Psoas muscle (tissue), 8 donors: ENCODE results near the gene ASAP2. TPM values are rescaled to one million over a fixed set of nuclear protein-coding genes. Genes with fewer than 3 reads are reported as not detected.

Experiments used
- ATAC-seq, 4 donors: fragments of 200-7000 bp; cut with Tn5 transposase; one replicate each; pipeline ENCODE4 v1.9.1; 2020; ENCODE audit warnings: moderate library complexity in 3 of 4, mild to moderate bottlenecking in 2 of 4
- DNase-seq, 2 donors: peaks; one replicate each; pipeline ENCODE4 v3.0.0-alpha.2; 2020
- H3K27ac ChIP-seq: fragments of 200-600 bp; one replicate; pipeline ENCODE4 v1.8.0; 2022
- H3K27me3 ChIP-seq, 3 donors: fragments of 200-600 bp in 1 of 3; one replicate each; pipeline versions ENCODE4 v1.6.1 to v1.8.0; 2013 to 2022; ENCODE audit warnings: low read length in 2 of 3, mild to moderate bottlenecking in 2 of 3, moderate library complexity in 1 of 3; ENCODE audit not compliant: insufficient read depth in 3 of 3
- H3K36me3 ChIP-seq, 2 donors: fragments of 200-600 bp in 1 of 2; one replicate each; pipeline versions ENCODE4 v1.6.1 to v1.8.0; 2013 to 2022; ENCODE audit warnings: low read depth in 1 of 2, mild to moderate bottlenecking in 1 of 2, moderate library complexity in 1 of 2; ENCODE audit not compliant: insufficient read depth in 1 of 2
- H3K4me1 ChIP-seq: fragments of 200-600 bp; one replicate; pipeline ENCODE4 v1.8.0; 2022
- H3K4me3 ChIP-seq: fragments of 200-600 bp; one replicate; pipeline ENCODE4 v1.8.0; 2022; ENCODE audit warnings: mild to moderate bottlenecking
- H3K9me3 ChIP-seq: fragments of 200-600 bp; one replicate; pipeline ENCODE4 v1.8.0; 2022
- WGBS, 3 donors: extraction: QIAGEN DNeasy Blood & Tissue Kit; methylation state at CpG; one replicate each; pipeline versions ENCODE4 v1.1.6 to v1.1.7; 2013; 5-methylcytosine and 5-hydroxymethylcytosine counted together
- intact Hi-C, 2 donors: fragments of 100-400 bp; cut with DNase I; formaldehyde crosslinking; loops; one replicate each; pipeline versions ENCODE4 v1.11.0 to v1.14.2; 2022
- polyA plus RNA-seq, 3 donors: library from polyadenylated mRNA; stranded (reverse); fragments of 200-250 nt; gene quantifications; one replicate each; pipeline ENCODE4 v1.2.3, GENCODE V29; 2013
- total RNA-seq, 4 donors: library from RNA; stranded (reverse); fragmentation: NEBNext Ultra II Directional in 2 of 4; extraction: Animal tissue kit (Norgen Biotek cat#: 25700) in 2 of 4; gene quantifications; one replicate each; pipeline versions ENCODE4 v1.2.1 to v1.2.4, GENCODE V29; 2021 to 2023
- TF ChIP-seq, protein P1 (sequence below): fragments of 200-600 bp; IDR thresholded peaks from one replicate; pipeline ENCODE4 v1.8.0; 2022; ENCODE audit warnings: antibody characterized with exemption
- donor health status: healthy with polysubstance abuse.
- donor health status: DM: no; HTN: no; CAD: no; lungs with moderate emphysema.
- donor health status: Bipolar disorder and iron deficiency.
- donor health status: healthy.
- donor health status: DM: yes; HTN: yes; CAD: no.
- donor health status: DM: no; HTN: no; CAD: no.
- donor health status: DM: no; HTN: no; CAD: no.
- donor health status: DM: yes; HTN: yes; CAD: no.

ASAP2 gene
- total and polyA plus RNA-seq, 7 donors, result 1.6 to 9.0 (median 3.3) TPM

DNA sequence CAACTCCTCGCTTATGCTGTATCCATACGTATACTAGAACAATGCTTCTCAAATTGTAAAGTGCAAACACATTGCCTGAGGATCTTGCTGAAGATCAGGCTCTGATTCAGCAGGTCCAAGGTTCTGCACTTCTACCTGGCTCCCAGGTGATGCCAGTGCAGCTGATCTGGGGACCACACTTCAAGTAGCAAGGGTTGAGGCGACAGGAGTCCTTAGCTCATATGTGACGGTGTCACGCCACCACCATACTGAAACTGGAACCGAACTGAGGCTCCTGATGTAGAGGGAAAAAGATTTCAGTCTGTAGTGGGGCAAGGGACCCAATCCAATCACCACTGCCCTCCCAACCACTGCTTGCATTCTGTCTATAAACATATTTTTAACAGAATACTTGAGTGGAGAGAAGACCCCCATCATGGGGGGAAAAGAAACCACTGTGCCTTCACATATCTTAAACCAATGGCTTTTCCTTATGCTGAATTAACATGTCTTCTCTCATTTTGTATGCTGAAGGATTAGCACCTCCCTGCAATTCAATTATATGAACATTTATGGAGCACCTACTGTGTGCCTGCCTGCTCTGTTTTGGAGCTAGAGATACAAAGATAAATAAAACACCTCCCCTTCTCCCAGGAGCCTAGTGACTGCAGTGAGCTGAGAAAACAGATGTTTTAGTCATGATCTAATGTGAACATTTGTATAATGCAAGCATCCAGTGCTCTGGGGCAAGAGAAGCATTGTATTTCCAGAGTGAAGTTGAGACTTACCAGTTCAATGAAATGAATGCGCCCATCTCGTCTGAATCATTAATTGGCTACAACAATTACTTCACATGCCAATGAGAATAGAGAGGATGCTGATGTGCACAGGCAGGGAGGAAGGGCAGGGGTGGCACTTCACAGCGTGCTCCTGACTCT lies 6.6 kb upstream of the ASAP2 start:
- no peaks in the 10 kb centered on the region for H3K9me3 ChIP-seq
- H3K36me3 ChIP-seq, result no peaks in the 10 kb centered on the region
- no peak overlapping the region for H3K27ac ChIP-seq
- DNase-seq, result no peak
- H3K27me3 ChIP-seq, result no peaks in the 10 kb centered on the region
- TF ChIP-seq, protein P1, sequence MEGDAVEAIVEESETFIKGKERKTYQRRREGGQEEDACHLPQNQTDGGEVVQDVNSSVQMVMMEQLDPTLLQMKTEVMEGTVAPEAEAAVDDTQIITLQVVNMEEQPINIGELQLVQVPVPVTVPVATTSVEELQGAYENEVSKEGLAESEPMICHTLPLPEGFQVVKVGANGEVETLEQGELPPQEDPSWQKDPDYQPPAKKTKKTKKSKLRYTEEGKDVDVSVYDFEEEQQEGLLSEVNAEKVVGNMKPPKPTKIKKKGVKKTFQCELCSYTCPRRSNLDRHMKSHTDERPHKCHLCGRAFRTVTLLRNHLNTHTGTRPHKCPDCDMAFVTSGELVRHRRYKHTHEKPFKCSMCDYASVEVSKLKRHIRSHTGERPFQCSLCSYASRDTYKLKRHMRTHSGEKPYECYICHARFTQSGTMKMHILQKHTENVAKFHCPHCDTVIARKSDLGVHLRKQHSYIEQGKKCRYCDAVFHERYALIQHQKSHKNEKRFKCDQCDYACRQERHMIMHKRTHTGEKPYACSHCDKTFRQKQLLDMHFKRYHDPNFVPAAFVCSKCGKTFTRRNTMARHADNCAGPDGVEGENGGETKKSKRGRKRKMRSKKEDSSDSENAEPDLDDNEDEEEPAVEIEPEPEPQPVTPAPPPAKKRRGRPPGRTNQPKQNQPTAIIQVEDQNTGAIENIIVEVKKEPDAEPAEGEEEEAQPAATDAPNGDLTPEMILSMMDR, result no peak
- no peaks in the 10 kb centered on the region for H3K4me1 ChIP-seq
- no peak overlapping the region for H3K4me3 ChIP-seq
- intact Hi-C loops, result no loop called here
- WGBS, 3 donors, result 73 to 80% (median 74%) methylated on average over 9 of the region's 9 CpGs
- ATAC-seq, result no peak

DNA sequence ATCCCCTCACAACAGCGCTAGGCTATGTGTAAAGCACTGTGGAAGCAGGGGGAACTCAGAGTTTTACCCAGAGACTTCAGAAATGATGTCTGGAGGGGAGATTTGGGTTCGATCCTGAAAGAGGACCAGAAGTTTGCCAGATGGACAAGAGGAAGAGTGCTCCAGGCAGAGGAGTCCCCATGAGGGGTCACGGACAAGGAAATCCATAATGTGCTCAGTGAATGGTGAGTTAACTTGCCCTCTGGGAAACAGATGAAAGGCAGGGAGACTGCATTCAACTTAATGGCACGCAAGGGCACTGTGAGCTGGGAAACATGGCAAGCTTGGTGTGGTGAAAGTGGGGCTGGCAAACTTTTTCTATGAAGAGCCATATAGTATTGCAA lies 6.0 kb upstream of the ASAP2 start:
- H3K4me3 ChIP-seq, result no peak overlapping the region
- intact Hi-C loops, result no loop called here
- no peaks in the 10 kb centered on the region for H3K9me3 ChIP-seq
- TF ChIP-seq, protein P1, result no peak
- ATAC-seq (no peak), DNase-seq (no peak)
- WGBS, 3 donors, result 74 to 77% (median 75%) methylated on average over 4 of the region's 4 CpGs
- no peaks in the 10 kb centered on the region for H3K4me1 ChIP-seq
- H3K36me3 ChIP-seq, result no peaks in the 10 kb centered on the region
- H3K27ac ChIP-seq, result no peak overlapping the region
- H3K27me3 ChIP-seq, result no peaks in the 10 kb centered on the region

DNA sequence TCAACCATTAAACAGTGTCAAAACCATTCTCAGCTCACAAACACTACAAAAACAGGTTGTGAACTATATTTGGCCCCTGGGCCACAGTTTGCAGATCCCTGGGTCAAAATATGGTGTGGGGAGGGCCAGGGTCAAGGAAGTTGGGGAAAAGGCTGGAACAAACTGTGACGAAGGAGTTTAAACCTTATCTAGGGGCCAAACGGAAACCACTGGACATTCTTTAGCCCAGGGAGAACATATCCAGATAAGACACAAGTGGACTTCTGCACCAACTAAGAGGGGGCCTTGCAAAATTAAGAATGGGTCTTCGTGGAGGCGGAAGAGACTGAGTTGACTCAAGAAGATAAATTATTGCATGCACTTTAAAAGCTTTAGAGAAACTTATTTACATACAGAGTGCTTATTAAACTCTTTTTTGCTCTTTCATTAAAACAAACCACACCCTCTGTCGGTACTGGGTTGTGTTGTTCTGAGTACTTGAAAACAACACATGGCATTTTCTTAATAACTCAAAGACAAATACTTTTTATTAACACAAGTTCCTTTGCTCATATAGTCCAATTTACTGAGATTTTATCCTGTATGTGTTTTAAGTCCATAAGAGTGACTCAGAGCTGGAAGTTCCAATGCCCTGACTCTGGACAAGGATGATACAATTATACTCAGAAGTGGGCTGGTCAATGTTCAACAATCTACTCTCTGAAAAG lies 5.3 kb upstream of the ASAP2 start:
- H3K9me3 ChIP-seq, result no peaks in the 10 kb centered on the region
- 88 to 96% (median 90%) methylated on average over 5 of the region's 5 CpGs for WGBS, 3 donors
- intact Hi-C loops, result no loop called here
- TF ChIP-seq, protein P1, result no peak
- H3K4me1 ChIP-seq, result no peaks in the 10 kb centered on the region
- no peaks in the 10 kb centered on the region for H3K36me3 ChIP-seq
- ATAC-seq (no peak), DNase-seq (no peak)
- H3K4me3 ChIP-seq, result no peak overlapping the region
- no peak overlapping the region for H3K27ac ChIP-seq
- H3K27me3 ChIP-seq, result no peaks in the 10 kb centered on the region

DNA sequence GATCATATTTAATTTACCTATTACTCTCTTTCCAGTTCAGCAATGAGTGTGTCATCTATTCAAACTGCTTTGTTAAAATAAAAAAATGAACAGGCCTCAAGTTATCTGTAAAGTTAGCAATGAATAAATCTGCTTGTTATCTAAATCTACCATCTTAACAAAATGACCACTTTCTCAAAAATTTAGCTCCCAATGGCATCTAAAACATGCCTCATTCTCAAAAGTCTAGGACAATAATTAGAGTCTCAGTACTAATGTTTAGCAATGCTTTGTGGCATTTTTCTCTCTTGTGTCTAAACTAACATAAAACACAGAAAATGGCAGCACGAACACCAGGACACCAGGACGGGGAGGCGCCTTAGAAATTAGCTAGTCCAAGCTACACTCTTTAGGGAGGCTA lies 3.6 kb upstream of the ASAP2 start:
- no peak for DNase-seq
- 94 to 99% (median 97%) methylated on average over 3 of the region's 3 CpGs for WGBS, 3 donors

More for the DNA sequence above, 3.6 kb upstream of the ASAP2 start:
- no peaks in the 10 kb centered on the region for H3K36me3 ChIP-seq
- TF ChIP-seq, protein P1, result no peak
- no peak overlapping the region for H3K4me3 ChIP-seq
- H3K9me3 ChIP-seq, result no peaks in the 10 kb centered on the region
- peaks cover 0 to 9% (median 0%) of the 10 kb centered on the region in 3 donors for H3K27me3 ChIP-seq
- intact Hi-C loops, result no loop called here
- no peaks in the 10 kb centered on the region for H3K4me1 ChIP-seq
- H3K27ac ChIP-seq, result no peak overlapping the region
- no peak for ATAC-seq
